ENCODE data around the gene CAMTA1.

GRCh38 chr1:7519861-7520395 is 734.7 kb downstream of the CAMTA1 start:
- TF ChIP-seq TARDBP (IDR thresholded peaks at IDR 0.05) (no peak), PKNOX1 (IDR thresholded peaks at IDR 0.05) (no peak), ARNT (IDR thresholded peaks at IDR 0.05) (no peak), CTBP1 (IDR thresholded peaks at IDR 0.05; ENCODE audit: borderline replicate concordance) (no peak), HDGF (IDR thresholded peaks at IDR 0.05; ENCODE audit: borderline replicate concordance) (no peak), BHLHE40 (IDR thresholded peaks at IDR 0.05; ENCODE audit: borderline replicate concordance) (no peak), FOXA1 (IDR thresholded peaks at IDR 0.05) (no peak), ELF4 (IDR thresholded peaks at IDR 0.05) (no peak), SUZ12 (IDR thresholded peaks at IDR 0.05) (no peak), SP1 (IDR thresholded peaks at IDR 0.05) (no peak), FOXM1 (IDR thresholded peaks at IDR 0.05; ENCODE audit: borderline replicate concordance) (no peak), NFRKB (IDR thresholded peaks at IDR 0.05) (no peak), FOXK2 (IDR thresholded peaks at IDR 0.05) (no peak)
